ENCODE measurements around the gene BCL2. TPM values are rescaled to one million over a fixed set of nuclear protein-coding genes. Genes with fewer than 3 reads are reported as not detected.

BCL2 gene
- total RNA-seq, 1 experiment from 2014 or later, result 0.07 TPM

- DNase-seq (ENCODE audit: low read depth), result no peak
Observed at GRCh38 chr18:63107931-63108330, 211.6 kb downstream of the BCL2 start.

- DNase-seq (ENCODE audit: low read depth), result no peak
Observed at GRCh38 chr18:63107171-63107845, 212.3 kb downstream of the BCL2 start.

- DNase-seq (ENCODE audit: low read depth), result no peak
Observed at GRCh38 chr18:63106727-63107126, 212.8 kb downstream of the BCL2 start.

- DNase-seq (ENCODE audit: low read depth), result no peak
Observed at GRCh38 chr18:63105636-63106316, 213.8 kb downstream of the BCL2 start.

GRCh38 chr18:63104868-63105267 lies 214.7 kb downstream of the BCL2 start:
- no peak for DNase-seq (ENCODE audit: low read depth)

- DNase-seq (ENCODE audit: low read depth), result no peak
Observed at GRCh38 chr18:63102941-63103744, 216.4 kb downstream of the BCL2 start.

GRCh38 chr18:63100630-63101055 lies 218.9 kb downstream of the BCL2 start:
- no peak for DNase-seq (ENCODE audit: low read depth)

- no peak for DNase-seq (ENCODE audit: low read depth)
Observed at GRCh38 chr18:63099848-63100629, 219.5 kb downstream of the BCL2 start.

- no peak for DNase-seq (ENCODE audit: low read depth)
Observed at GRCh38 chr18:63099091-63099840, 220.3 kb downstream of the BCL2 start.

GRCh38 chr18:63098018-63098981 lies 221.3 kb downstream of the BCL2 start:
- DNase-seq (ENCODE audit: low read depth), result no peak

- no peak for DNase-seq (ENCODE audit: low read depth)
Observed at GRCh38 chr18:63097178-63097577, 222.4 kb downstream of the BCL2 start.

GRCh38 chr18:63096327-63096874 lies 223.2 kb downstream of the BCL2 start:
- DNase-seq (ENCODE audit: low read depth), result no peak

GRCh38 chr18:63095768-63096167 lies 223.8 kb downstream of the BCL2 start:
- DNase-seq (ENCODE audit: low read depth), result no peak

- DNase-seq (ENCODE audit: low read depth), result no peak
Observed at GRCh38 chr18:63091671-63092364, 227.8 kb downstream of the BCL2 start.

GRCh38 chr18:63090334-63090733 lies 229.2 kb downstream of the BCL2 start:
- no peak for DNase-seq (ENCODE audit: low read depth)

GRCh38 chr18:63089041-63089440 lies 230.5 kb downstream of the BCL2 start:
- DNase-seq (ENCODE audit: low read depth), result no peak

GRCh38 chr18:63088262-63088661 lies 231.3 kb downstream of the BCL2 start:
- DNase-seq (ENCODE audit: low read depth), result no peak

GRCh38 chr18:63087421-63088230 lies 231.9 kb downstream of the BCL2 start:
- DNase-seq (ENCODE audit: low read depth), result no peak

Measured in M059J (cell line).